Neuronal stem cell (in vitro differentiated cells): ENCODE data around the gene PSMD6.

Experiments used
- DNase-seq: peaks from one replicate; pipeline ENCODE4 v3.0.0-alpha.2; 2013; ENCODE audit warnings: low spot score
- H2AFZ ChIP-seq: one replicate; pipeline ENCODE4 v1.6.1; 2013; ENCODE audit warnings: mild to moderate bottlenecking, low read length, inconsistent platforms
- H2AK5ac ChIP-seq: 2 replicates; pipeline ENCODE4 v1.6.1; 2013; ENCODE audit warnings: low read depth, mild to moderate bottlenecking, inconsistent platforms, low read length, moderate library complexity, mixed read lengths
- H2BK120ac ChIP-seq: 2 replicates; pipeline ENCODE4 v1.6.1; 2013; ENCODE audit warnings: low read depth, mild to moderate bottlenecking, inconsistent platforms, low read length, moderate library complexity, mixed read lengths
- H2BK12ac ChIP-seq: one replicate; pipeline ENCODE4 v1.6.1; 2013; ENCODE audit warnings: low read length, inconsistent platforms
- H2BK15ac ChIP-seq: 2 replicates; pipeline ENCODE4 v1.6.1; 2013; ENCODE audit warnings: mild to moderate bottlenecking, low read length, inconsistent platforms, mixed read lengths
- H2BK5ac ChIP-seq: one replicate; pipeline ENCODE4 v1.6.1; 2013; ENCODE audit warnings: inconsistent platforms, mild to moderate bottlenecking, low read length, moderate library complexity
- H3K14ac ChIP-seq: one replicate; pipeline ENCODE4 v1.6.1; 2013; ENCODE audit warnings: low read length, inconsistent platforms
- H3K18ac ChIP-seq: 2 replicates; pipeline ENCODE4 v1.6.1; 2013; ENCODE audit warnings: low read length, inconsistent platforms
- H3K23ac ChIP-seq: 2 replicates; pipeline ENCODE4 v1.6.1; 2013; ENCODE audit warnings: low read depth, mild to moderate bottlenecking, mixed read lengths, low read length, inconsistent platforms; ENCODE audit not compliant: poor library complexity
- H3K27ac ChIP-seq: replicated peaks from 3 replicates; pipeline ENCODE4 v1.5.1; 2013; ENCODE audit warnings: low read length, inconsistent platforms
- H3K27me3 ChIP-seq, 3 experiments: 2 replicates each; pipeline ENCODE4 v1.6.1; 2013; ENCODE audit warnings: low read length in 3 of 3, mild to moderate bottlenecking in 2 of 3, inconsistent platforms in 1 of 3, low read depth in 1 of 3, mixed read lengths in 1 of 3, moderate library complexity in 1 of 3; ENCODE audit not compliant: control insufficient read depth in 3 of 3, insufficient read depth in 3 of 3
- H3K36me3 ChIP-seq, 2 donors: replicated peaks in 1 of 2; 2 replicates each; pipeline ENCODE4 v1.6.1; 2013; ENCODE audit warnings: low read length in 2 of 2; ENCODE audit not compliant: control insufficient read depth in 2 of 2, insufficient read depth in 2 of 2
- H3K4ac ChIP-seq: 2 replicates; pipeline ENCODE4 v1.6.1; 2013; ENCODE audit warnings: inconsistent platforms, mild to moderate bottlenecking, low read length, moderate library complexity
- H3K4me1 ChIP-seq, 2 donors: 1 replicate in 1 of 2; 2 replicates in 1 of 2; pipeline ENCODE4 v1.6.1; 2013; ENCODE audit warnings: low read length in 2 of 2, low read depth in 1 of 2; ENCODE audit not compliant: control insufficient read depth in 2 of 2, insufficient read depth in 1 of 2
- H3K4me2 ChIP-seq: one replicate; pipeline ENCODE4 v1.6.1; 2013; ENCODE audit warnings: mild to moderate bottlenecking, low read length, inconsistent platforms; ENCODE audit not compliant: insufficient read depth, poor library complexity, severe bottlenecking
- H3K4me3 ChIP-seq, 2 donors: 2 replicates each; pipeline ENCODE4 v1.5.1; 2013; ENCODE audit warnings: low read length in 2 of 2, mild to moderate bottlenecking in 2 of 2, inconsistent platforms in 1 of 2, moderate library complexity in 1 of 2
- H3K79me1 ChIP-seq: one replicate; pipeline ENCODE4 v1.6.1; 2013; ENCODE audit warnings: low read depth, mild to moderate bottlenecking, inconsistent platforms, low read length, moderate library complexity
- H3K9ac ChIP-seq: one replicate; pipeline ENCODE4 v1.6.1; 2013; ENCODE audit warnings: mild to moderate bottlenecking, low read depth, low read length, inconsistent platforms; ENCODE audit not compliant: poor library complexity
- H3K9me3 ChIP-seq, 2 donors: replicated peaks in 1 of 2; 2 replicates each; pipeline versions ENCODE3 to v1.6.1; 2013; ENCODE audit warnings: low read length in 2 of 2, mild to moderate bottlenecking in 2 of 2, inconsistent platforms in 1 of 2, low read depth in 1 of 2, mixed read lengths in 1 of 2, moderate library complexity in 1 of 2; ENCODE audit not compliant: control insufficient read depth in 2 of 2, insufficient read depth in 1 of 2
- H4K8ac ChIP-seq: one replicate; pipeline ENCODE4 v1.6.1; 2013; ENCODE audit warnings: low read depth, mild to moderate bottlenecking, inconsistent platforms, low read length, moderate library complexity
- H4K91ac ChIP-seq: one replicate; pipeline ENCODE4 v1.6.1; 2013; ENCODE audit warnings: low read length, low read depth, mild to moderate bottlenecking, inconsistent platforms; ENCODE audit not compliant: poor library complexity
- WGBS, 2 donors: extraction: QIAGEN DNeasy Blood & Tissue Kit; methylation state at CpG; one replicate each; pipeline ENCODE4 v1.1.7; 2013; ENCODE audit warnings: missing lambda C conversion rate in 2 of 2, mixed read lengths in 1 of 2; ENCODE audit not compliant: insufficient read length in 2 of 2, insufficient replicate concordance in 1 of 2; ENCODE audit errors: extremely low coverage in 2 of 2; 5-methylcytosine and 5-hydroxymethylcytosine counted together

PSMD6 gene

GRCh38 chr3:64021922-64022321 is 1.4 kb downstream of the PSMD6 start:
- H3K4ac ChIP-seq, result no peak overlapping the region
- H3K23ac ChIP-seq, result no peak overlapping the region
- H2AK5ac ChIP-seq, result no peak overlapping the region
- peaks cover 10 to 56% of the 10 kb centered on the region in 2 donors for H3K36me3 ChIP-seq
- DNase-seq, result no peak
- H3K27me3 ChIP-seq, result no peaks in the 10 kb centered on the region
- H3K4me1 ChIP-seq, result peaks cover 5 to 10% of the 10 kb centered on the region in 2 donors
- H4K8ac ChIP-seq, result no peak overlapping the region
- no peaks in the 10 kb centered on the region for H3K9me3 ChIP-seq
- H2BK15ac ChIP-seq, result no peak overlapping the region
- WGBS, 2 donors, result no CpG with 5 or more reads among the region's 6 CpGs
- peaks cover 2% of the 10 kb centered on the region for H3K79me1 ChIP-seq
- no peak overlapping the region for H4K91ac ChIP-seq
- H3K4me3 ChIP-seq, result peak overlapping the region in 1 of 2 donors; percentile 94
- H2AFZ ChIP-seq, result no peak overlapping the region
- no peak overlapping the region for H3K18ac ChIP-seq
- H2BK12ac ChIP-seq, result no peak overlapping the region
- no peak overlapping the region for H3K14ac ChIP-seq
- H3K27ac ChIP-seq, result no peak overlapping the region
- H2BK120ac ChIP-seq, result no peak overlapping the region
- H3K4me2 ChIP-seq, result no peak overlapping the region
- no peak overlapping the region for H3K9ac ChIP-seq
- H2BK5ac ChIP-seq, result no peak overlapping the region

- Histone ChIP-seq H4K8ac (no peak overlapping the region), H2BK15ac (no peak overlapping the region), H2AFZ (no peak overlapping the region), H2BK5ac (no peak overlapping the region), H3K79me1 (peaks cover 2% of the 10 kb centered on the region), H3K9ac (no peak overlapping the region), H2BK120ac (no peak overlapping the region), H2AK5ac (no peak overlapping the region), H3K9me3 (no peaks in the 10 kb centered on the region), H2BK12ac (no peak overlapping the region), H3K23ac (no peak overlapping the region), H3K36me3 (peaks cover 12 to 76% of the 10 kb centered on the region in 2 donors), H3K4me1 (peaks cover 5 to 10% of the 10 kb centered on the region in 2 donors), H3K27ac (no peak overlapping the region), H4K91ac (no peak overlapping the region), H3K4me2 (no peak overlapping the region), H3K27me3 (no peaks in the 10 kb centered on the region), H3K4ac (no peak overlapping the region), H3K18ac (no peak overlapping the region), H3K4me3 (no peak overlapping the region), H3K14ac (no peak overlapping the region)
- DNase-seq, result no peak
- no CpG with 5 or more reads among the region's 2 CpGs for WGBS, 2 donors
These were observed 3.4 kb downstream of the PSMD6 start for GRCh38 chr3:64019879-64020278.

GRCh38 chr3:64019271-64019670 is 4.0 kb downstream of the PSMD6 start:
- no peak overlapping the region for H3K9ac ChIP-seq
- WGBS, 2 donors, result no CpG with 5 or more reads among the region's 3 CpGs
- H3K36me3 ChIP-seq, result peaks cover 18 to 82% of the 10 kb centered on the region in 2 donors
- H3K23ac ChIP-seq, result no peak overlapping the region
- H3K79me1 ChIP-seq, result peaks cover 2% of the 10 kb centered on the region
- H3K18ac ChIP-seq, result no peak overlapping the region
- H3K27me3 ChIP-seq, result no peaks in the 10 kb centered on the region
- H2AK5ac ChIP-seq, result no peak overlapping the region
- H3K14ac ChIP-seq, result no peak overlapping the region
- H3K9me3 ChIP-seq, result no peaks in the 10 kb centered on the region
- no peak overlapping the region for H2AFZ ChIP-seq
- H3K4ac ChIP-seq, result no peak overlapping the region
- H3K27ac ChIP-seq, result no peak overlapping the region
- H2BK12ac ChIP-seq, result no peak overlapping the region
- H4K91ac ChIP-seq, result no peak overlapping the region
- no peak overlapping the region for H2BK15ac ChIP-seq
- H2BK120ac ChIP-seq, result no peak overlapping the region
- no peak overlapping the region for H4K8ac ChIP-seq
- H3K4me2 ChIP-seq, result no peak overlapping the region
- peaks cover 5 to 10% of the 10 kb centered on the region in 2 donors for H3K4me1 ChIP-seq
- H2BK5ac ChIP-seq, result no peak overlapping the region
- DNase-seq, result no peak
- no peak overlapping the region for H3K4me3 ChIP-seq

GRCh38 chr3:64016941-64017620 is 6.2 kb downstream of the PSMD6 start:
- peaks cover 29 to 100% of the 10 kb centered on the region in 2 donors for H3K36me3 ChIP-seq
- H3K79me1 ChIP-seq, result no peaks in the 10 kb centered on the region
- no peak overlapping the region for H3K14ac ChIP-seq
- no peak overlapping the region for H4K91ac ChIP-seq
- no peak overlapping the region for H3K4me2 ChIP-seq
- H2BK12ac ChIP-seq, result no peak overlapping the region
- H3K18ac ChIP-seq, result no peak overlapping the region
- no peak overlapping the region for H2BK15ac ChIP-seq
- no peak overlapping the region for H3K4me3 ChIP-seq
- H4K8ac ChIP-seq, result no peak overlapping the region
- no peak overlapping the region for H3K23ac ChIP-seq
- H3K27ac ChIP-seq, result no peak overlapping the region
- H2AFZ ChIP-seq, result no peak overlapping the region
- no peak overlapping the region for H2BK5ac ChIP-seq
- no peak overlapping the region for H3K4ac ChIP-seq
- no peak overlapping the region for H2AK5ac ChIP-seq
- no peak overlapping the region for H3K9ac ChIP-seq
- WGBS, 2 donors, result no CpG with 5 or more reads among the region's 3 CpGs
- H3K27me3 ChIP-seq, result no peaks in the 10 kb centered on the region
- H3K9me3 ChIP-seq, result no peaks in the 10 kb centered on the region
- DNase-seq, result no peak
- no peak overlapping the region for H2BK120ac ChIP-seq
- H3K4me1 ChIP-seq, result peaks cover 0 to under 1% of the 10 kb centered on the region in 2 donors
